A673 (cell line): ENCODE results near the gene ACVRL1. TPM values are rescaled to one million over a fixed set of nuclear protein-coding genes. Genes with fewer than 3 reads are reported as not detected.
A peak's percentile ranks its signal among the peaks of the same experiment; 100 is the strongest.

Experiments
- BruUV-seq: library from RNA; stranded (reverse); fragments of 400-500 nt; replicated peaks from 2 replicates; lab custom pipeline; 2021; lab: Mats Ljungman, UMichigan
- CTCF ChIA-PET: fragments of 300-600 bp; sonication (Branson Sonifier 250); formaldehyde crosslinking; loops from one replicate; lab custom pipeline; 2022; ENCODE audit warnings: antibody characterized with exemption; lab: Charles Lee
- POLR2A ChIA-PET: fragments of 300-600 bp; sonication (Branson Sonifier 250); formaldehyde crosslinking; loops from one replicate; lab custom pipeline; 2022; ENCODE audit warnings: antibody characterized with exemption; ENCODE audit not compliant: low non-redundant PET; lab: Charles Lee
- DNase-seq: peaks from one replicate; pipeline ENCODE4 v3.0.0-alpha.2; 2015; ENCODE audit warnings: low spot score
- H3K27ac ChIP-seq: fragments of 200-600 bp; sonication (generic); 2 replicates; pipeline ENCODE4 v1.5.1; 2016; ENCODE audit warnings: mixed run types, low read depth, mild to moderate bottlenecking, mixed read lengths, antibody characterized with exemption, low read length; ENCODE audit not compliant: poor library complexity, severe bottlenecking
- H3K27me3 ChIP-seq: fragments of 200-600 bp; sonication (generic); replicated peaks from 2 replicates; pipeline ENCODE4 v1.6.1; 2017; ENCODE audit warnings: mixed run types, low read depth, mild to moderate bottlenecking, mixed read lengths, antibody characterized with exemption, low read length; ENCODE audit not compliant: insufficient read depth, poor library complexity
- H3K36me3 ChIP-seq: fragments of 200-600 bp; sonication (generic); 2 replicates; pipeline ENCODE4 v1.6.1; 2016; ENCODE audit warnings: mixed run types, mild to moderate bottlenecking, mixed read lengths, antibody characterized with exemption, low read length; ENCODE audit not compliant: insufficient read depth, poor library complexity, severe bottlenecking
- H3K4me1 ChIP-seq: fragments of 200-600 bp; sonication (generic); 2 replicates; pipeline ENCODE4 v1.6.1; 2017; ENCODE audit warnings: mixed run types, mild to moderate bottlenecking, mixed read lengths, antibody characterized with exemption, low read length; ENCODE audit not compliant: insufficient read depth, poor library complexity, severe bottlenecking
- H3K4me3 ChIP-seq: fragments of 200-600 bp; sonication (generic); 2 replicates; pipeline ENCODE4 v1.5.1; 2016; ENCODE audit warnings: low read depth, mixed run types, mild to moderate bottlenecking, mixed read lengths, low read length; ENCODE audit not compliant: poor library complexity, severe bottlenecking
- H3K9me3 ChIP-seq: fragments of 200-600 bp; sonication (generic); 2 replicates; pipeline ENCODE4 v1.6.1; 2016; ENCODE audit warnings: mixed run types, low read depth, mild to moderate bottlenecking, mixed read lengths, antibody characterized with exemption, low read length; ENCODE audit not compliant: poor library complexity, severe bottlenecking
- EZH2 ChIP-seq: fragments of 200-600 bp; sonication (generic); IDR thresholded peaks from 2 replicates; pipeline ENCODE4 v1.6.1; 2017; ENCODE audit warnings: borderline replicate concordance, low read depth, mild to moderate bottlenecking, mixed read lengths, antibody characterized with exemption, low read length; ENCODE audit not compliant: poor library complexity, severe bottlenecking
- intact Hi-C: fragments of 100-400 bp; cut with micrococcal nuclease; formaldehyde crosslinking; loops from one replicate; pipeline ENCODE4 v1.10.0; 2022; ENCODE audit not compliant: unreplicated experiment
- total RNA-seq: library from RNA; stranded (reverse); gene quantifications from 2 replicates; pipeline ENCODE4 v1.2.3, GENCODE V29; 2021
- TF ChIP-seq, protein P1 (sequence below): fragments of 300-800, 200-600 bp; sonication (generic); conservative IDR thresholded peaks from 2 replicates; pipeline ENCODE4 v1.5.1; 2017; ENCODE audit warnings: low read depth, mild to moderate bottlenecking, antibody characterized with exemption, low read length, moderate library complexity, mixed read lengths

ACVRL1 gene
- total RNA-seq, 1 experiment from 2014 or later, result 0.17 TPM

DNA sequence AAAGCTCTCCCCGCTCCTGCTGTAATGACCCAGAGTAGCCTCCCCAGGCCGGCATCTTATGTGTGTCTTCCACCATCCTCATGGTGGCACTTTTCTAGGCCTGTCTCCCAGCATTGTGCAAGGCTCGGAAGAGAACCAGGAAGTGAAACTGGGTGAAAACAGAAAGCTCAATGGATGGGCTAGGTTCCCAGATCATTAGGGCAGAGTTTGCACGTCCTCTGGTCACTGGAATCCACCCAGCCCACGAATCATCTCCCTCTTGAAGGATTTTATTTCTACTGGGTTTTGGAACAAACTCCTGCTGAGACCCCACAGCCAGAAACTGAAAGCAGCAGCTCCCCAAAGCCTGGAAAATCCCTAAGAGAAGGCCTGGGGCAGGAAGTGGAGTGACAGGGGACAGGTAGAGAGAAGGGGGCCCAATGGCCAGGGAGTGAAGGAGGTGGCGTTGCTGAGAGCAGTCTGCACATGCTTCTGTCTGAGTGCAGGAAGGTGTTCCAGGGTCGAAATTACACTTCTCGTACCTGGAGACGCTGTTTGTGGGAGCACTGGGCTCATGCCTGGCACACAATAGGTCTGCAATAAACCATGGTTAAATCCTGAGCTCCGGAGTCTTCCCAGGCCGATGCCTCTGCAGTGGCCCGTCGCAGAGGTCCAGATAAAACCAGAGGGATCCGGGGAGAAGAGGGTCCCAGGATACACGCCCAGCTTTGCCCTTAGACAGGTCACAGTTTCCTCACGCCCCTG is 15.6 kb downstream of the ACVRL1 start:
- intact Hi-C loops, result no loop called here
- Histone ChIP-seq H3K4me1 (no peaks in the 10 kb centered on the region), H3K9me3 (no peaks in the 10 kb centered on the region), H3K27ac (no peak overlapping the region), H3K27me3 (no peaks in the 10 kb centered on the region), H3K36me3 (no peaks in the 10 kb centered on the region), H3K4me3 (no peak overlapping the region)
- CTCF ChIA-PET, result interaction anchor here (1.8 kb wide), 1 partner anchor 28 kb away, joined by 4 read pairs; no protein-coding TSS in a partner anchor
- no TSS peak for BruUV-seq
- no peak for TF ChIP-seq EZH2
- TF ChIP-seq, protein P1, sequence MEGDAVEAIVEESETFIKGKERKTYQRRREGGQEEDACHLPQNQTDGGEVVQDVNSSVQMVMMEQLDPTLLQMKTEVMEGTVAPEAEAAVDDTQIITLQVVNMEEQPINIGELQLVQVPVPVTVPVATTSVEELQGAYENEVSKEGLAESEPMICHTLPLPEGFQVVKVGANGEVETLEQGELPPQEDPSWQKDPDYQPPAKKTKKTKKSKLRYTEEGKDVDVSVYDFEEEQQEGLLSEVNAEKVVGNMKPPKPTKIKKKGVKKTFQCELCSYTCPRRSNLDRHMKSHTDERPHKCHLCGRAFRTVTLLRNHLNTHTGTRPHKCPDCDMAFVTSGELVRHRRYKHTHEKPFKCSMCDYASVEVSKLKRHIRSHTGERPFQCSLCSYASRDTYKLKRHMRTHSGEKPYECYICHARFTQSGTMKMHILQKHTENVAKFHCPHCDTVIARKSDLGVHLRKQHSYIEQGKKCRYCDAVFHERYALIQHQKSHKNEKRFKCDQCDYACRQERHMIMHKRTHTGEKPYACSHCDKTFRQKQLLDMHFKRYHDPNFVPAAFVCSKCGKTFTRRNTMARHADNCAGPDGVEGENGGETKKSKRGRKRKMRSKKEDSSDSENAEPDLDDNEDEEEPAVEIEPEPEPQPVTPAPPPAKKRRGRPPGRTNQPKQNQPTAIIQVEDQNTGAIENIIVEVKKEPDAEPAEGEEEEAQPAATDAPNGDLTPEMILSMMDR, result no peak
- POLR2A ChIA-PET, result no interaction called here
- no peak for DNase-seq

DNA sequence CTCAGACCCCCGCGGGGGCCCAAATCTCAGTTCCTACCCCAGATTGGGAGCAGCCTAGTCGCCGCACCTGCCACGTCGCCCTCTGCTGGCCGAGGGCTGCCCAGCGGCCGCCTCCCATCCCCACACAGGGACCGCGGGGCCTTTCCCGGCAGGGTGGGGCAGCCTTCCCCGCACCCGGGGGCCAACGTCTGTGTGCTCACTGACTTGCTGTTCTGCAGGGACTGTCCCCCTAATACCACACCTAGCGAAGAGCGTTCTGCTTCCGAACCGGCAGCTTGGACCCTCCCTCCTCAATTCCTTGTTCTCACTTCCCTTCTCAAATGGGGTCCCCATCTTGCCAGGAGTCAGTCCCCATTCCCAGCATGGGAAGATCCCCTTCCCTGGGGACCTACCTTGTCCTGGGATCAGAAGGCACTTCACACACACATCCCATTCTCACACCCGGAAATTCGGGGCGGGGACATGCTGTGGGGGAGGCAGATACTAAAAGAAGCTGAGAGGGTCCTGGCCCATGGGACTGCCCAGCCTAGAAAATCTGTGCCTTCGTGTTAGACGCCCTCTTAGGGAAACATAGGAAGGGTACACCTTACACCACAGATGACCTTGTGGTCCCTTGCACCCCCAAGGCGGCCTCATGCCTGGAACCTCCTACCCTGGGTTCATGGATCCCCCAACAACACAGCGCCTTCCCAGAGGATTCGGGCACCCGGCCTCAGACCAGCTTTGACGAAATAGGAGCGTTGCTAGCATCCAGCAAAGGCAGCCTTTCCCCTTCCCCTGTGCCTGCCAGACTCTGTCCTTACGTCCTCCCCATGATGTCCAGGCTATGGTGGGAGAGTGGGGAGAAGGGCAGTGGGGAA is 16.4 kb downstream of the ACVRL1 start:
- Histone ChIP-seq H3K27ac (no peak overlapping the region), H3K9me3 (no peaks in the 10 kb centered on the region), H3K4me1 (no peaks in the 10 kb centered on the region), H3K36me3 (no peaks in the 10 kb centered on the region), H3K4me3 (no peak overlapping the region), H3K27me3 (no peaks in the 10 kb centered on the region)
- CTCF ChIA-PET, result interaction anchor here (1.8 kb wide), 1 partner anchor 29 kb away, joined by 4 read pairs; no protein-coding TSS in a partner anchor
- DNase-seq, result peak; percentile 57
- POLR2A ChIA-PET, result no interaction called here
- intact Hi-C loops, result no loop called here
- BruUV-seq, result no TSS peak
- TF ChIP-seq, protein P1, result peak; percentile 95
- TF ChIP-seq EZH2, result no peak

DNA sequence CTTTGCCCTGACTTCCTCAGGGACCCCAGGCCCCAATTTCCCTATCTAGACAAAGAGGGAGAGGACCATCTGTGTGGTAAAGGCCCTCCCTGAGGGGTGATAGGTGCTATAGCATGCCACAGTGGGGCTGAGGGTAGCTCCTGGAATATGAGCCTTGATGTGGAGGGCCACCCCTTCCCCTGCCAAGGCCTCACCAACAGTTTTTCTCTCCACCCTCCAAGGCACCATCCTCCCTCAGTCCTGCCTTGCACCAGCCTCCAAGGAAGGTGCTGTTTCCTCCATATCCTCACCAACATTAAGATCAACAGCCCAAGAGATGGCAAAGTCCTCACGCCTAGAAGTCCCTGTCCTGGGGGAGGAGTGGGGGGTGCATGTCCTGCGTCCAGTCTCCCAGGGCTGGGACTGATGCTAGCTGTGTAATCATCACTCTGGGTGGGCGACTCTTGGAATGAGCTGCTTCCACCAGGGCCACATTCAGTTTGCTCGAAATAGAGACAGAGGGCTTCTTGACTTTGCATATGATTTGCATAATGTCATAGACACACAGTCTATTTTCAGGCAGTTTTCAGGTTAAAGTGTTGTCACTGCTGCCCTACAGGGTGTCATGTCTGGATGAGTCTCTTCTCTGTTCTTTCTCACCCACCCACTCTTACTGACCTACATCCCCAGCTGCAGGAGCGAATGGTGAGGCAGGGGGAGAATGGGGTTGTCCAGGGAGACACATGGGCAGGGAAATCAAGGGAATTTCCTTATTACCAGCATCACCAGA is 17.4 kb downstream of the ACVRL1 start:
- no peaks in the 10 kb centered on the region for H3K4me1 ChIP-seq
- ChIA-PET CTCF (no interaction called here), POLR2A (interaction anchor here (0.5 kb wide), 1 partner anchor 503 kb away, joined by 3 read pairs; no protein-coding TSS in a partner anchor)
- intact Hi-C loops, result no loop called here
- H3K36me3 ChIP-seq, result no peaks in the 10 kb centered on the region
- H3K27me3 ChIP-seq, result no peaks in the 10 kb centered on the region
- TF ChIP-seq, protein P1, result no peak
- no peak for TF ChIP-seq EZH2
- BruUV-seq, result no TSS peak
- no peak for DNase-seq
- no peak overlapping the region for H3K4me3 ChIP-seq
- no peak overlapping the region for H3K27ac ChIP-seq
- no peaks in the 10 kb centered on the region for H3K9me3 ChIP-seq
